K562 (cell line): ENCODE measurements around the gene SOCS3. TPM values are rescaled to one million over a fixed set of nuclear protein-coding genes. Genes with fewer than 3 reads are reported as not detected.

Experiments
- ATAC-seq: fragments of 200-7000 bp; cut with Tn5 transposase; 3 replicates; pipeline ENCODE4 v1.9.1; 2020; ENCODE audit warnings: moderate library complexity
- BruUV-seq: library from RNA; stranded (reverse); fragments of 400-500 nt; replicated peaks from 2 replicates; lab custom pipeline; 2021; lab: Mats Ljungman, UMichigan
- CTCF ChIA-PET: fragments of 300-600 bp; formaldehyde crosslinking; extraction: SDS; loops from one replicate; lab custom pipeline; 2021; ENCODE audit warnings: low intra/inter-chr PET ratio; lab: Yijun Ruan, JAX
- POLR2A ChIA-PET: fragments of 300-600, 350-650 bp; sonication (Branson Sonifier 250); formaldehyde crosslinking; extraction: SDS; loops from one replicate; lab custom pipeline; 2021; ENCODE audit warnings: antibody characterized with exemption, inconsistent platforms; lab: Yijun Ruan, JAX
- DNase-seq, 4 experiments: peaks; one replicate each; pipeline versions ENCODE4 v3.0.0 to v3.0.0-alpha.2; 2011 to 2018; ENCODE audit warnings: low spot score in 3 of 4, mixed read lengths in 3 of 4; ENCODE audit errors: extremely low read depth in 1 of 4
- FAIRE-seq: peaks from 2 replicates; lab custom pipeline; 2011; peaks lifted over from hg19 to GRCh38; lab: Jason Lieb, UNC
- H2AFZ ChIP-seq: 2 replicates; pipeline ENCODE4 v1.6.0; 2011; ENCODE audit warnings: low read depth, low read length, control low read depth, inconsistent platforms
- H3K27ac ChIP-seq: fragments of 200-600 bp; 3 replicates; pipeline ENCODE4 v1.8.0; 2011; ENCODE audit warnings: low read depth, mild to moderate bottlenecking, control low read depth, inconsistent platforms, low read length, moderate library complexity, mixed read lengths; ENCODE audit errors: extremely low read depth
- H3K27me3 ChIP-seq, 2 experiments: fragments of 300-600 bp in 1 of 2; 2 replicates in 1 of 2; 3 replicates in 1 of 2; pipeline versions ENCODE4 v1.6.0 to v1.8.0; 2011; ENCODE audit warnings: inconsistent platforms in 2 of 2, low read length in 2 of 2, mild to moderate bottlenecking in 1 of 2, mixed read lengths in 1 of 2, moderate library complexity in 1 of 2; ENCODE audit not compliant: control insufficient read depth in 2 of 2, insufficient read depth in 2 of 2
- H3K36me3 ChIP-seq: fragments of 300-600 bp; 3 replicates; pipeline ENCODE4 v1.8.0; 2011; ENCODE audit warnings: mild to moderate bottlenecking, low read length, inconsistent platforms; ENCODE audit not compliant: control insufficient read depth, insufficient read depth
- H3K4me1 ChIP-seq, 2 experiments: fragments of 200-600 bp in 1 of 2; replicated peaks in 1 of 2; 2 replicates in 1 of 2; 3 replicates in 1 of 2; pipeline versions ENCODE4 v1.5.1 to v1.8.0; 2011; ENCODE audit warnings: inconsistent platforms in 2 of 2, low read length in 2 of 2, mild to moderate bottlenecking in 1 of 2, mixed read lengths in 1 of 2, moderate library complexity in 1 of 2; ENCODE audit not compliant: control insufficient read depth in 2 of 2, insufficient read depth in 2 of 2
- H3K4me2 ChIP-seq: 2 replicates; pipeline ENCODE4 v1.6.1; 2011; ENCODE audit warnings: low read length, control low read depth, inconsistent platforms, mixed read lengths; ENCODE audit not compliant: insufficient read depth
- H3K4me3 ChIP-seq: fragments of 200-600 bp; sonication (generic), shearing (Covaris generic); 2 replicates; pipeline ENCODE4 v1.5.1; 2016; ENCODE audit warnings: control low read depth, inconsistent platforms
- H3K79me2 ChIP-seq: fragments of 200-600 bp; 3 replicates; pipeline ENCODE4 v1.8.0; 2011; ENCODE audit warnings: low read length, inconsistent platforms; ENCODE audit not compliant: control insufficient read depth, insufficient read depth
- H3K9ac ChIP-seq, 2 experiments: 2 replicates each; pipeline versions ENCODE4 v1.6.0 to v1.6.1; 2011; ENCODE audit warnings: low read depth in 2 of 2, low read length in 2 of 2, control low read depth in 1 of 2, inconsistent platforms in 1 of 2, mild to moderate bottlenecking in 1 of 2, mixed read lengths in 1 of 2; ENCODE audit not compliant: insufficient read depth in 1 of 2
- H3K9me1 ChIP-seq: one replicate; pipeline ENCODE4 v1.6.0; 2011; ENCODE audit warnings: inconsistent platforms, mild to moderate bottlenecking, low read length, moderate library complexity; ENCODE audit not compliant: control insufficient read depth, insufficient read depth
- H3K9me3 ChIP-seq: replicated peaks from 2 replicates; pipeline ENCODE4 v1.5.1; 2011; ENCODE audit warnings: low read depth, low read length, inconsistent platforms; ENCODE audit not compliant: control insufficient read depth, insufficient read depth
- H4K20me1 ChIP-seq: replicated peaks from 2 replicates; pipeline ENCODE4 v1.6.1; 2011; ENCODE audit warnings: low read length, inconsistent platforms, mixed read lengths; ENCODE audit not compliant: control insufficient read depth, insufficient read depth
- CSDE1 ChIP-seq, 2 experiments: fragments of 450-650 bp; IDR thresholded peaks; 2 replicates each; pipeline ENCODE4 v1.6.1; 2016; ENCODE audit warnings: mild to moderate bottlenecking in 1 of 2
- HMBOX1 ChIP-seq: sonication (generic); IDR thresholded peaks from 2 replicates; pipeline ENCODE4 v1.6.1; 2016
- NR2F6 ChIP-seq: fragments of 450-650 bp; formaldehyde crosslinking; IDR thresholded peaks from 2 replicates; pipeline ENCODE4 v1.4.0; 2020; ENCODE audit warnings: mild to moderate bottlenecking
- PURB ChIP-seq: sonication (generic); formaldehyde crosslinking; IDR thresholded peaks from 2 replicates; pipeline ENCODE4 v1.9.0; 2021; ENCODE audit warnings: low read depth, mild to moderate bottlenecking, missing genetic modification reagents
- WGBS: fragments of 100-300 bp; shearing (Covaris generic); methylation state at CpG from one replicate; pipeline ENCODE4 v1.1.6; 2016; ENCODE audit warnings: low coverage, mixed read lengths; ENCODE audit not compliant: insufficient coverage; ENCODE audit errors: missing lambda C conversion rate; 5-methylcytosine and 5-hydroxymethylcytosine counted together
- in situ Hi-C: fragments of 300-500 bp; cut with MboI; formaldehyde crosslinking; loops from 4 replicates; pipeline ENCODE4 v1.15.0; 2018; ENCODE audit warnings: inconsistent platforms, mixed read lengths
- intact Hi-C: fragments of 100-400 bp; cut with micrococcal nuclease; formaldehyde crosslinking; loops from 2 replicates; pipeline ENCODE4 v1.14.2; 2022
- polyA plus RNA-seq, 8 experiments: library from polyadenylated mRNA; depleted of rRNA in 4 of 8; stranded (reverse) in 5 of 8; unstranded in 3 of 8; fragments of >200 nt; fragmentation: Nextera tagmentation in 2 of 8; fragmentation: Illumina TruSeq in 1 of 8; extraction: Ambion mirVana in 2 of 8; extraction: Trizol in 1 of 8; gene quantifications; 2 replicates each; pipeline versions ENCODE4 v1.2.1 to v1.2.3, GENCODE V29; 2011 to 2014; ENCODE audit warnings: inconsistent platforms in 1 of 8, missing spikeins in 1 of 8
- total RNA-seq, 7 experiments: library from RNA; depleted of rRNA in 6 of 7; stranded (reverse); fragments of >200 nt in 6 of 7; fragmentation: Illumina TruSeq in 2 of 7; extraction: Trizol in 2 of 7; gene quantifications; 2 replicates each; pipeline versions ENCODE4 v1.2.1 to v1.2.3, GENCODE V29; 2011 to 2021; ENCODE audit warnings: low replicate concordance in 1 of 7

The SOCS3 gene
- total and polyA plus RNA-seq, 9 of the 15 experiments (the other 6 are each of a cell fraction or from before 2014, with no cell fraction given), result 0.56 to 38.9 (median 13.7) TPM

- peaks cover 45% of the 10 kb centered on the region for H4K20me1 ChIP-seq
- H3K4me1 ChIP-seq, result peaks cover 32 to 58% of the 10 kb centered on the region in 2 experiments
- peaks cover 26% of the 10 kb centered on the region for H3K36me3 ChIP-seq
- ChIA-PET CTCF (interaction anchor here (1.0 to 2.1 kb wide), 3 partner anchors 61 to 110 kb away, joined by 6 to 12 read pairs (median 12); no protein-coding TSS in a partner anchor), POLR2A (interaction anchor here (0.6 to 2.4 kb wide), 6 partner anchors 12 to 342 kb away, joined by 3 to 8 read pairs (median 3); no protein-coding TSS in a partner anchor)
- ATAC-seq (no peak), DNase-seq (peak in 1 of 4 experiments; percentile 32), FAIRE-seq (no peak)
- H3K4me2 ChIP-seq, result no peak overlapping the region; the same call in 1 of the 2 replicates
- H3K4me3 ChIP-seq, result no peak overlapping the region
- no peak overlapping the region for H3K9ac ChIP-seq
- H3K79me2 ChIP-seq, result peaks cover 40% of the 10 kb centered on the region
- WGBS, result 22% methylated on average over 8 of the region's 12 CpGs
- no peaks in the 10 kb centered on the region for H3K9me3 ChIP-seq
- no peak for TF ChIP-seq NR2F6 (CRISPR knock-in tag)
- TF ChIP-seq HMBOX1, result no peak
- TF ChIP-seq PURB, result no peak
- TF ChIP-seq CSDE1 (IDR thresholded peaks at IDR 0.05), result no peak
- H3K27ac ChIP-seq, result no peak overlapping the region
- no TSS peak for BruUV-seq
- intact Hi-C loops (no loop called here), in situ Hi-C loops (no loop called here)
- no peak overlapping the region; the same call in 1 of the 2 replicates for H2AFZ ChIP-seq
- peaks cover 18% of the 10 kb centered on the region for H3K9me1 ChIP-seq
- H3K27me3 ChIP-seq, result peaks cover 0 to 6% of the 10 kb centered on the region in 2 experiments; a peak in 2 of 5 replicates
Observed at GRCh38 chr17:78361225-78361701, 1.4 kb upstream of the SOCS3 start.
